HEK293 (cell line): ENCODE measurements around the gene ANO6.

ENCODE experiments used
- CTCF ChIA-PET: fragments of 350-600 bp; formaldehyde crosslinking; extraction: SDS; loops from one replicate; lab custom pipeline; 2021; ENCODE audit warnings: antibody characterized with exemption; lab: Yijun Ruan, JAX
- POLR2A ChIA-PET: fragments of 300-600 bp; formaldehyde crosslinking; extraction: SDS; loops from one replicate; lab custom pipeline; 2020; ENCODE audit warnings: antibody characterized with exemption, inconsistent platforms; lab: Yijun Ruan, JAX
- H3K27ac ChIP-seq: fragments of 200-500 bp; sonication (Bioruptor generic); 2 replicates; pipeline ENCODE4 v1.5.1; 2014; ENCODE audit warnings: low read depth, low read length, control low read depth, inconsistent platforms; ENCODE audit errors: extremely low read depth
- H3K36me3 ChIP-seq, 2 experiments: fragments of 200-500 bp in 1 of 2; sonication (Bioruptor generic) in 1 of 2; 1 replicate in 1 of 2; 2 replicates in 1 of 2; pipeline ENCODE4 v1.5.1; 2014 to 2017; ENCODE audit warnings: inconsistent platforms in 2 of 2, low read length in 2 of 2; ENCODE audit not compliant: control insufficient read depth in 2 of 2, insufficient read depth in 1 of 2
- H3K4me1 ChIP-seq: fragments of 200-500 bp; sonication (Bioruptor generic); 2 replicates; pipeline ENCODE4 v1.5.1; 2014; ENCODE audit warnings: mild to moderate bottlenecking, low read length, inconsistent platforms; ENCODE audit not compliant: control insufficient read depth, insufficient read depth
- H3K4me3 ChIP-seq: 2 replicates; pipeline ENCODE4 v1.5.1; 2011; ENCODE audit warnings: low read depth, mild to moderate bottlenecking, control low read depth, low read length, moderate library complexity
- H3K9me3 ChIP-seq: fragments of 200-500 bp; sonication (Bioruptor generic); 2 replicates; pipeline ENCODE4 v1.5.1; 2014; ENCODE audit warnings: low read depth, low read length, inconsistent platforms; ENCODE audit not compliant: control insufficient read depth, insufficient read depth
- FEZF1 ChIP-seq: fragments of 450-650 bp; formaldehyde crosslinking; IDR thresholded peaks from 2 replicates; pipeline ENCODE4 v1.5.1; 2016; ENCODE audit warnings: missing biosample characterization, missing genetic modification characterization
- GLI2 ChIP-seq: fragments of 450-650 bp; formaldehyde crosslinking; IDR thresholded peaks from 2 replicates; pipeline ENCODE4; 2017; ENCODE audit warnings: missing biosample characterization, missing genetic modification characterization, low read depth, borderline replicate concordance
- SCRT2 ChIP-seq: fragments of 450-650 bp; formaldehyde crosslinking; IDR thresholded peaks from 2 replicates; pipeline ENCODE4 v1.5.1; 2016; ENCODE audit warnings: missing biosample characterization, missing genetic modification characterization
- SETDB1 ChIP-seq: IDR thresholded peaks from one replicate; pipeline ENCODE4 v1.6.1; 2017; ENCODE audit warnings: mild to moderate bottlenecking, low read length, moderate library complexity, mixed read lengths; ENCODE audit not compliant: insufficient read length
- ZNF157 ChIP-seq: fragments of 450-650 bp; formaldehyde crosslinking; IDR thresholded peaks from 2 replicates; pipeline ENCODE4 v1.5.1; 2016; ENCODE audit warnings: missing biosample characterization, missing genetic modification characterization
- ZNF23 ChIP-seq: fragments of 450-650 bp; formaldehyde crosslinking; IDR thresholded peaks from 2 replicates; pipeline ENCODE4 v1.5.1; 2016; ENCODE audit warnings: missing biosample characterization, missing genetic modification characterization, borderline replicate concordance
- ZNF426 ChIP-seq: fragments of 450-650 bp; formaldehyde crosslinking; IDR thresholded peaks from 2 replicates; pipeline ENCODE4 v1.5.1; 2017; ENCODE audit warnings: missing biosample characterization, missing genetic modification characterization, mild to moderate bottlenecking, inconsistent platforms, moderate library complexity
- ZNF549 ChIP-seq: fragments of 450-650 bp; IDR thresholded peaks from 2 replicates; pipeline ENCODE4 v1.5.1; 2018; ENCODE audit warnings: missing biosample characterization, missing genetic modification characterization, mild to moderate bottlenecking, inconsistent platforms, moderate library complexity
- ZNF645 ChIP-seq: fragments of 450-650 bp; formaldehyde crosslinking; IDR thresholded peaks from 2 replicates; pipeline ENCODE4; 2016; ENCODE audit warnings: missing biosample characterization, missing genetic modification characterization
- ZNF707 ChIP-seq: fragments of 450-650 bp; formaldehyde crosslinking; IDR thresholded peaks from 2 replicates; pipeline ENCODE4 v1.5.1; 2016; ENCODE audit warnings: missing biosample characterization, missing genetic modification characterization
- TF ChIP-seq, protein P1 (sequence below): fragments of 450-650 bp; formaldehyde crosslinking; IDR thresholded peaks from 2 replicates; pipeline ENCODE4 v1.5.1; 2016; ENCODE audit warnings: missing biosample characterization, missing genetic modification characterization

The ANO6 gene

DNA sequence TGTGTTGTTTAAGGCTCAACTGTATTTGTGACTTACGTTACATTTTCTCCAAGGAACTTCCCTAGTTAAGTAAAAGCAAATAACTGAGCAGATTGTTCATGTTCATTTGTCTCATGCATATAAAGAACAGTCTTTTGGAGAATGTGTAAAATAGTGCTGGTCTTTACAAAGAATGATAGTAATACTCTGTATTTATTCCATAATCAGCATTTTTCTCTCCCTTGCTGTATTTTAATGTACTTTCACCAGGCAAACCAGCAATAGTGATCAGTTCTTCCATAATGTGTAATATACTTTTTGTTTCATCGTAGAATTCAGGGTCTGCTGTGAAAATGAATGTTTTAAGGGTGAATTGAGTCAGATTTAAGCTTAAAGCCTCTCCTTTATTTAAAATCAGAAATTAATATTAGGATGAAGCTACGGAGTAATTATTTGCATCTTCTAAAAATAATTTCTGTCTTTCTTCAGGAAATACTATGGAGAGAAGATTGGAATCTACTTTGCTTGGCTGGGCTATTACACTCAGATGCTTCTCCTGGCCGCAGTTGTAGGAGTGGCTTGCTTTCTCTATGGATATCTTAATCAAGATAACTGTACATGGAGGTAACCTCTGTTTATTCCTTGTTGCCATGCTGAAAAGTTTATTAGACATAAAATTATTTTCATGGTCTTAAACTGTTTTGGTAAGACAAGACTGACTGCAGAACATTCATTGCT is 141.1 kb downstream of the ANO6 start:
- Histone ChIP-seq H3K4me1 (peaks cover 9% of the 10 kb centered on the region), H3K36me3 (peaks cover 6 to 9% of the 10 kb centered on the region in 2 experiments; a peak in 2 of 3 replicates), H3K9me3 (no peaks in the 10 kb centered on the region), H3K4me3 (no peak overlapping the region), H3K27ac (no peak overlapping the region)
- no peak for TF ChIP-seq FEZF1 (tag by site-specific recombination)
- POLR2A ChIA-PET = no interaction called here
- CTCF ChIA-PET = no interaction called here

DNA sequence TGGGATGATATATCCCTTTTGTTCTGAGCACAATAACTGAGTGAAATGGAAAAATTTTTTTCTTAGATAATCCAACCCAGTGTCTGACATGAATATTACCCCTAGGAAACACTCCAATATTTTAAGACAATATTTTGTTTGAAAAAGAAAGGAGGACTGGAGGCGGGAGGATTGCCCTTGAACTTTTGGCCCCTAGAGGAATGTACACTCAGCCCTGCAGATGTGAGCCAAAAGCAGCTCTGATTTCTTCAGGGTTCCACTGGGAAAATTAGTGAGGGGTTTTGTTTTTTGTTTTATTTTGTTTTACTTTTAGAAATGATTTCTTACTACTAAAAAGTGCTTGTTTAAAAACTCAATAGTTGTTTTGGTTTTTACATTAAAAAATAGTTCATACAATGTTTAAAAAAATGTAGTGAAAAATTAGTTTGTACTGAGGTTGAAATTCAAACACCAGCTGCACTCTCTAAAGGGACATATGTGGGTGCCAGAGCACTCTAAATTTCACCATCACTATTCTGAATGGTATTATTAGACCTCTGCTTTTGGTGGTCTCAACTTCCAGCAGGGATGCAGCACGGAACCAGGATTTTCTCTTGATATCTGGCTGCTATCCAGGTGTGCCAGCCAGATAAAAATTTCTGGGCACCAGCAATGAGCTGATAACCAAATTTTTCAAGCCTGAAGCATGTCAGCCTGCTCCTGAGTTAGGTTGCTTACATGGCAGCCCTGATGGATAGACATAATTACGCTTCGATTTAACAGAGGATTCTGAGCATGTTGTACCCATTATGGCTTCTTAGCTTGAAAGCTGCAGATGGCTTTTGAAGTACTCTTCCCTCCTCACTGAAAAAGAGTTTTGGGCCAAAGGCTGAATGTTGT is 141.9 kb downstream of the ANO6 start:
- POLR2A ChIA-PET = no interaction called here
- H3K9me3 ChIP-seq = no peaks in the 10 kb centered on the region
- peaks cover 6 to 9% of the 10 kb centered on the region in 2 experiments; a peak in 1 of 3 replicates for H3K36me3 ChIP-seq
- TF ChIP-seq ZNF23 (tag by site-specific recombination) = no peak
- TF ChIP-seq, protein P1, sequence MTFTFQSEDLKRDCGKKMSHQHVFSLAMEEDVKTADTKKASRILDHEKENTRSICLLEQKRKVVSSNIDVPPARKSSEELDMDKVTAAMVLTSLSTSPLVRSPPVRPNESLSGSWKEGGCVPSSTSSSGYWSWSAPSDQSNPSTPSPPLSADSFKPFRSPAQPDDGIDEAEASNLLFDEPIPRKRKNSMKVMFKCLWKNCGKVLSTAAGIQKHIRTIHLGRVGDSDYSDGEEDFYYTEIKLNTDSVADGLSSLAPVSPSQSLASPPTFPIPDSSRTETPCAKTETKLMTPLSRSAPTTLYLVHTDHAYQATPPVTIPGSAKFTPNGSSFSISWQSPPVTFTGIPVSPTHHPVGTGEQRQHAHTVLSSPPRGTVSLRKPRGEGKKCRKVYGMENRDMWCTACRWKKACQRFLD = no peak
- no peak overlapping the region for H3K4me3 ChIP-seq
- H3K27ac ChIP-seq = no peak overlapping the region
- peaks cover 9% of the 10 kb centered on the region; the same call in 1 of the 2 replicates for H3K4me1 ChIP-seq
- CTCF ChIA-PET = no interaction called here

DNA sequence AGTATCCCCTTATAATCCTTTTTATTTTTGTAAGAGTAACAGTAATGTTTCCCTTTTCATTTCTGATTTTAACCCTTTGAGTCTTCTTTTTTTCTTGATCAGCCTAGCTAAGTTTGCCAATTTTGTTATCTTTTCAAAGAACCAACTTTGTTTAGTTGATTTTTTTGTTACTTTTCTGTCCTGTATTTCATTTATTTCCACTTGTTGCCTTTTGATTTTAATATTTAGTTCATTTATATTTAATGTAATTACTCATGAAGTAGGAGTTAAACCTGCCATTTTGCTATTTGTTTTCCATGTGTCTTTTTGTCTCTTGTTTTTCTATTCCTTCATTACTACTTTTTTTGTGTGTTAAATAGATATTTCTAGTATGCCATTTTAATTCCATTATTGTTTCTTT is 146.4 kb downstream of the ANO6 start:
- H3K36me3 ChIP-seq = peaks cover 6 to 9% of the 10 kb centered on the region in 2 experiments; a peak in 1 of 3 replicates
- no peak for TF ChIP-seq ZNF707 (tag by site-specific recombination)
- TF ChIP-seq SCRT2 = 0 out of 2 replicates have a peak, but pooled peaks have one; percentile 21
- no peak for TF ChIP-seq ZNF426 (tag by site-specific recombination)
- ChIA-PET CTCF (no interaction called here), POLR2A (no interaction called here)
- no peaks in the 10 kb centered on the region for H3K4me1 ChIP-seq
- no peak overlapping the region for H3K27ac ChIP-seq
- no peaks in the 10 kb centered on the region; the same call in 1 of the 2 replicates for H3K9me3 ChIP-seq
- H3K4me3 ChIP-seq = no peak overlapping the region

GRCh38 chr12:45363903-45364302 is 148.0 kb downstream of the ANO6 start:
- H3K27ac ChIP-seq = no peak overlapping the region
- CTCF ChIA-PET = interaction anchor here (0.6 to 0.7 kb wide), 2 partner anchors 624 to 818 kb away, joined by 3 read pairs; no protein-coding TSS in a partner anchor
- TF ChIP-seq ZNF157 (tag by site-specific recombination) (no peak), GLI2 (tag by site-specific recombination) (no peak), SETDB1 (peak; percentile 96), ZNF549 (tag by site-specific recombination) (peak; percentile 37; the same call in 1 of the 2 replicates), ZNF645 (tag by site-specific recombination) (no peak)
- TF ChIP-seq, all 188 proteins: peak for 2
- H3K4me1 ChIP-seq = no peaks in the 10 kb centered on the region
- no peak overlapping the region for H3K4me3 ChIP-seq
- POLR2A ChIA-PET = no interaction called here
- no peaks in the 10 kb centered on the region; the same call in 1 of the 2 replicates for H3K9me3 ChIP-seq
- peaks cover 4 to 13% of the 10 kb centered on the region in 2 experiments; a peak in 1 of 3 replicates for H3K36me3 ChIP-seq
